Measurements from ENCODE around the gene MYH7. TPM values are rescaled to one million over a fixed set of nuclear protein-coding genes. Genes with fewer than 3 reads are reported as not detected.

MYH7 gene
- total and polyA plus RNA-seq, 2 of the 4 experiments (the other 2 are of a cell fraction): not detected

DNA sequence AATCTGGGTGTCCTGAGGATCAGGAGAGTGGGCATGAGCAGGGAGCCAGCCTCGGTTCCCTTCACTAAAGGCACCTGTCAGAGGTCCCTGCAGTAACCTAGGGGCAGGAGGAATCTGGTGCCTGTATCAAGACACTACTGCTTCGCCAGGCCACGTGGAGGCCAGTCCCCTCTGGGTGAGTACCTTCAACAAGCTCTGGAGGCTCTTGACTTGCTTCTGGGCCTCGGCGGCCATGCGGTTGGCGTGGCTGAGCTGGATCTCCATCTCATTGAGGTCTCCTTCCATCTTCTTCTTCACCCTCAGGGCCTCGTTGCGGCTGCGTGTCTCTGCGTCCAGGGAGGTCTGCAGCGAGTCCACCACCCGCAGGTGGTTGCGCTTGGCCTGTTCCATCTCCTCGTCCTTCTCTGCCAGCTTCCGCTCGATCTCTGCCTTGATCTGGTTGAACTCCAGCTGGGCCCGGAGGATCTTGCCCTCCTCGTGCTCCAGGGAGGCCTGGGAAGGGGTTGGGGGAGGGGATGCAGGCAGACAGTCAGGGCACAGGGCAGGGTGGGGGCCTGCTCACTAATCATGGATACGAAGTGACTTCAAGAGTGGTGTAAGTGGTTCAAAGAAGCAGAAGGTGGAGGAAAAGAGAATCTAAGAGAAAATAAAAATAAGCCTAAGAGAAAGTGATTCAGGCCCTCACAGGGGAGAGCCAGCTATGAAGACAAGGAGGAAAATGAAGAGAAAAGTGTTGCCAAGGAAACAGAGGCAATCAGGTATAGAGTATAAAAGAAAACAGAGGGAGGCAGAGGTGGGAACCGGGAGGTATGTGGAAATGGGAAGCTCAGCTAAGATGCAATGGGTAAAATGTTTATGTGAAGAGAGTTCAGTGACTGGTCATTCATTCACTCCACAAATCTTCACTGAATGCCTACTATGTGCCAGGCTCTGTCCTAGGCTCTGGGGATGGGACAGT is 19.4 kb downstream of the MYH7 start:
- Histone ChIP-seq H3K9ac (ENCODE audit: low read depth, low read length) (no peak overlapping the region), H2AFZ (replicated peaks; ENCODE audit: low read length, poor library complexity) (no peak overlapping the region), H2BK5ac (ENCODE audit: low read depth, low read length, poor library complexity, severe bottlenecking) (no peak overlapping the region), H3K27me3 (ENCODE audit: control insufficient read depth, insufficient read depth, low read length) (peaks cover 21% of the 10 kb centered on the region), H3K18ac (ENCODE audit: low read depth, low read length) (no peak overlapping the region), H4K5ac (ENCODE audit: low read depth, low read length) (no peak overlapping the region), H3K9me3 (ENCODE audit: control insufficient read depth, insufficient read depth, low read length) (no peaks in the 10 kb centered on the region), H3K56ac (ENCODE audit: extremely low read depth, insufficient read depth, low read length) (no peak overlapping the region), H2BK15ac (ENCODE audit: low read depth, low read length) (no peak overlapping the region), H2AK5ac (ENCODE audit: low read depth, low read length) (no peak overlapping the region), H3K79me1 (ENCODE audit: low read depth in 1 of 2, low read length in 2 of 2) (no peaks in the 10 kb centered on the region), H2AK9ac (replicated peaks; ENCODE audit: low read depth, low read length, poor library complexity) (no peak overlapping the region), H3K4me1 (ENCODE audit: control insufficient read depth, insufficient read depth, low read length) (no peaks in the 10 kb centered on the region), H3K4ac (ENCODE audit: low read depth, low read length) (no peak overlapping the region), H3K36me3 (ENCODE audit: control insufficient read depth, insufficient read depth, low read length) (no peaks in the 10 kb centered on the region), H3K9me1 (ENCODE audit: insufficient read depth, low read length) (no peaks in the 10 kb centered on the region), H3K4me2 (ENCODE audit: low read depth, low read length) (no peak overlapping the region), H3K14ac (replicated peaks; ENCODE audit: low read depth, low read length) (no peak overlapping the region), H4K8ac (ENCODE audit: low read depth in 2 of 2, low read length in 2 of 2) (no peak overlapping the region), H2BK120ac (ENCODE audit: low read depth, low read length) (no peak overlapping the region), H3K23ac (ENCODE audit: low read depth, low read length) (no peak overlapping the region), H3K4me3 (ENCODE audit: insufficient read depth, low read depth, low read length) (no peak overlapping the region), H2BK20ac (ENCODE audit: low read depth, low read length) (no peak overlapping the region), H4K20me1 (ENCODE audit: insufficient read depth, low read length) (no peaks in the 10 kb centered on the region), H4K91ac (ENCODE audit: insufficient read depth, low read depth, low read length) (no peak overlapping the region), H3K27ac (ENCODE audit: insufficient read depth, low read length) (no peak overlapping the region)
- no TSS peak for BruUV-seq (replicated peaks)
- in situ Hi-C loops (cut with MboI; ENCODE audit: low sequenced_read_pairs) (no loop called here), intact Hi-C loops (cut with micrococcal nuclease) (no loop called here), dilution Hi-C loops (cut with HindIII; ENCODE audit: low sequenced_read_pairs, unreplicated experiment) (no loop called here)
- ChIA-PET POLR2A (ENCODE audit: unreplicated experiment) (no interaction called here), CTCF (no interaction called here)
- no peak for ATAC-seq (ENCODE audit: low read depth)
- DNase-seq: no peak
- TF ChIP-seq, protein P1, sequence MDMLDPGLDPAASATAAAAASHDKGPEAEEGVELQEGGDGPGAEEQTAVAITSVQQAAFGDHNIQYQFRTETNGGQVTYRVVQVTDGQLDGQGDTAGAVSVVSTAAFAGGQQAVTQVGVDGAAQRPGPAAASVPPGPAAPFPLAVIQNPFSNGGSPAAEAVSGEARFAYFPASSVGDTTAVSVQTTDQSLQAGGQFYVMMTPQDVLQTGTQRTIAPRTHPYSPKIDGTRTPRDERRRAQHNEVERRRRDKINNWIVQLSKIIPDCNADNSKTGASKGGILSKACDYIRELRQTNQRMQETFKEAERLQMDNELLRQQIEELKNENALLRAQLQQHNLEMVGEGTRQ (IDR thresholded peaks at IDR 0.05; ENCODE audit: low read depth, low read length): no peak
- TF ChIP-seq MAFK (IDR thresholded peaks at IDR 0.05; ENCODE audit: low read depth, low read length): no peak
- no peak for TF ChIP-seq RAD21 (IDR thresholded peaks at IDR 0.05; ENCODE audit: low read length)
- TF ChIP-seq MXI1 (IDR thresholded peaks at IDR 0.05; ENCODE audit: borderline replicate concordance, low read depth, low read length): no peak
- TF ChIP-seq NFE2L2 (IDR thresholded peaks at IDR 0.05; ENCODE audit: low read depth, low read length): no peak
- WGBS, 2 experiments (ENCODE audit: extremely low coverage in 2 of 2, insufficient read length in 1 of 2): 52% methylated on average over 3 of the region's 21 CpGs; no CpG with 5 or more reads in 1 of the 2 experiments
